H1 (cell line): ENCODE data around the gene WDR6. TPM values are rescaled to one million over a fixed set of nuclear protein-coding genes. Genes with fewer than 3 reads are reported as not detected.

Source experiments
- ATF3 ChIP-seq: IDR thresholded peaks from 2 replicates; pipeline ENCODE4 v1.6.1; 2011; ENCODE audit warnings: low read depth, mild to moderate bottlenecking, low read length; ENCODE audit not compliant: insufficient read depth
- BACH1 ChIP-seq: IDR thresholded peaks from 2 replicates; pipeline ENCODE4 v1.6.1; 2012; ENCODE audit warnings: low read length, improper control_type of control experiment
- CHD7 ChIP-seq: fragments of 300-600 bp; sonication (generic); IDR thresholded peaks from 2 replicates; pipeline ENCODE4 v1.7.1; 2012; ENCODE audit warnings: low read length, moderate library complexity, mild to moderate bottlenecking, inconsistent platforms; ENCODE audit not compliant: insufficient replicate concordance
- E2F6 ChIP-seq: IDR thresholded peaks from 2 replicates; pipeline ENCODE4 v1.6.1; 2012; ENCODE audit warnings: inconsistent platforms
- GABPA ChIP-seq: IDR thresholded peaks from 2 replicates; pipeline ENCODE4 v1.6.1; 2011; ENCODE audit warnings: mild to moderate bottlenecking, low read length, moderate library complexity, borderline replicate concordance; ENCODE audit not compliant: insufficient read depth
- KDM1A ChIP-seq: fragments of 200-600, 300-600 bp; sonication (generic); IDR thresholded peaks from 2 replicates; pipeline ENCODE4 v1.7.1; 2016; ENCODE audit warnings: mild to moderate bottlenecking, low read length, borderline replicate concordance
- RXRA ChIP-seq: IDR thresholded peaks from 2 replicates; pipeline ENCODE4 v1.6.1; 2011; ENCODE audit warnings: low read depth, mild to moderate bottlenecking, low read length, moderate library complexity; ENCODE audit not compliant: insufficient read depth
- SRF ChIP-seq: IDR thresholded peaks from 2 replicates; pipeline ENCODE4 v1.6.1; 2011; ENCODE audit warnings: mild to moderate bottlenecking, low read depth, low read length, moderate library complexity
- polyA plus RNA-seq, 7 experiments: library from polyadenylated mRNA; depleted of rRNA in 3 of 7; stranded (reverse) in 5 of 7; unstranded in 2 of 7; fragments of >200 nt in 5 of 7; fragments of 200-250 nt in 2 of 7; gene quantifications; 1 replicate in 5 of 7; 2 replicates in 1 of 7; 4 replicates in 1 of 7; pipeline versions ENCODE4 v1.2.1 to v1.2.3, GENCODE V29; 2011 to 2013; ENCODE audit warnings: missing spikeins in 2 of 7, mixed read lengths in 2 of 7
- total RNA-seq: library from RNA; stranded (reverse); fragmentation: NEBNext Ultra II Directional; extraction: Animal tissue kit (Norgen Biotek cat#: 25700); gene quantifications from 2 replicates; pipeline ENCODE4 v1.2.1, GENCODE V29; 2021

WDR6 gene
- total and polyA plus RNA-seq, 2 of the 8 experiments (the other 6 are each of a cell fraction or from before 2014, with no cell fraction given): 180 to 257 TPM

DNA sequence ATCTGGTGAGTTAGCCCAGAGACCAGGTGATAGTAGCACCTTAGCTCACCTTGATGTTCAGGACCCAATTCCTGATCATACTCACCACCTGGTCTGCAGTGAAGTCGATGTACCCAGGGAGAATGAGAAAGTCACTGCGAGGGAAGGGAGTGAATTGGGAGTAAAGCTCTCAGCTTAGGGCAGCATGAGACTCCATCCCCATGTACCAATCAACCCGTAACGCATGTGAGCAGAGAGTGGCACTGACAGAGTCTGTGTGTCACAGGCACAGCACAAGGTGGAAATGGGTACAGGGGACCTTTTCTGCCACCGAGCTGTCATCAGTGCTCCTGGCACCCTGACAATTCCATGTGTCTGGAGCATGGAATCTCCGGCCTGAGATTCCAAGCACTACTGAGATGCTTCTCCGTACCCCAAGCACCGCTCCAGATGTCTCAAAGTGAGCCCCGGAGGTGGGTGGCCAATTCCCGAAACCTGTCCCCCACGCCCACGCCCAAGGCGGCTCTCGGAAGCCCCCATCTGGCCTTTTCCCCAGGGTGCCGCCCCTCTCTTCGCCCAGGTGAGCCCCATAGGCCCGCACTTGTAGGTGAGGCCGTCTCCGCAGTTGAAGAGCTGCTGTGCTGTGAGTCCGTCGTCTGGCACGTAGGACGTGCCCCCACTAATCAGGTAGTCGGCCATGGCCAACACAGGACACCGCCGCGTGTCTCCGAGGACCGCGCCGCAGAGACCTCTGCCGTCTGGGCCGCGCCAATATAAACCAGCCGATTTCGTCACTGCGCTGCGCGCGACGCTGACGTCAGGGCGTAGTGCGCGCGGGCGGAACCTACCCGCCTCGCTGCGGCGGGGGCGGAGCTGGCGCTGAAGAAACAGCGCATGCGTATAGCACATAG lies 21.7 kb downstream of the WDR6 start, which contains the start of gene IMPDH2 (continued):
- TF ChIP-seq CHD7 (no peak), BACH1 (no peak; the same call in 1 of the 2 replicates), ATF3 (peak; percentile 81), GABPA (no peak), E2F6 (peak; percentile 91), RXRA (no peak), KDM1A (no peak), SRF (peak; percentile 69; the same call in 1 of the 2 replicates)
